SK-N-SH (cell line): ENCODE data around the gene TMEM145. TPM values are rescaled to one million over a fixed set of nuclear protein-coding genes. Genes with fewer than 3 reads are reported as not detected.

Source experiments
- CTCF ChIA-PET: fragments of 300-600, 350-600 bp; formaldehyde crosslinking; extraction: SDS; loops from one replicate; lab custom pipeline; 2021; lab: Yijun Ruan, JAX
- POLR2A ChIA-PET: fragments of 350-600 bp; sonication (Branson Sonifier 250); formaldehyde crosslinking; extraction: SDS; loops from one replicate; lab custom pipeline; 2020; ENCODE audit warnings: antibody characterized with exemption, inconsistent platforms; lab: Yijun Ruan, JAX
- DNase-seq: peaks from one replicate; pipeline ENCODE4 v3.0.0; 2012
- H2AFZ ChIP-seq: fragments of 200-600 bp; sonication (generic); 2 replicates; pipeline ENCODE4 v1.8.1; 2016; ENCODE audit warnings: antibody characterized with exemption, mild to moderate bottlenecking, low read depth
- H3F3A ChIP-seq: fragments of 200-600 bp; sonication (generic); replicated peaks from 2 replicates; pipeline ENCODE3; 2016; ENCODE audit warnings: antibody characterized with exemption, mild to moderate bottlenecking; ENCODE audit not compliant: insufficient read depth
- H3K27ac ChIP-seq, 2 experiments: fragments of 200-500 bp in 1 of 2; fragments of 200-600 bp in 1 of 2; sonication (Bioruptor generic) in 1 of 2; sonication (generic), shearing (Covaris generic) in 1 of 2; 2 replicates each; pipeline versions ENCODE4 v1.5.1 to v1.6.1; 2014 to 2016; ENCODE audit warnings: low read depth in 2 of 2, inconsistent platforms in 1 of 2, low read length in 1 of 2, mild to moderate bottlenecking in 1 of 2, mixed read lengths in 1 of 2
- H3K27me3 ChIP-seq: fragments of 200-600 bp; sonication (generic), shearing (Covaris generic); 2 replicates; pipeline ENCODE4 v1.6.1; 2016; ENCODE audit warnings: mixed run types; ENCODE audit not compliant: insufficient read depth
- H3K36me3 ChIP-seq, 2 experiments: fragments of 200-500 bp in 1 of 2; fragments of 200-600 bp in 1 of 2; sonication (Bioruptor generic) in 1 of 2; sonication (generic) in 1 of 2; replicated peaks in 1 of 2; 2 replicates each; pipeline versions ENCODE3 to v1.5.1; 2014 to 2016; ENCODE audit warnings: low read length in 1 of 2, mild to moderate bottlenecking in 1 of 2; ENCODE audit not compliant: insufficient read depth in 2 of 2, control insufficient read depth in 1 of 2
- H3K4me1 ChIP-seq, 2 experiments: fragments of 200-500 bp in 1 of 2; fragments of 200-600 bp in 1 of 2; sonication (Bioruptor generic) in 1 of 2; sonication (generic), shearing (Covaris generic) in 1 of 2; 2 replicates each; pipeline versions ENCODE4 v1.5.1 to v1.6.1; 2014 to 2016; ENCODE audit warnings: low read depth in 1 of 2, low read length in 1 of 2, mixed run types in 1 of 2; ENCODE audit not compliant: insufficient read depth in 2 of 2, control insufficient read depth in 1 of 2
- H3K4me2 ChIP-seq: fragments of 200-600 bp; sonication (generic), shearing (Covaris generic); 2 replicates; pipeline ENCODE4 v1.6.1; 2017; ENCODE audit warnings: mixed run types
- H3K4me3 ChIP-seq, 2 experiments: fragments of 200-500 bp in 1 of 2; fragments of 200-600 bp in 1 of 2; sonication (Bioruptor generic) in 1 of 2; sonication (generic), shearing (Covaris generic) in 1 of 2; 2 replicates each; pipeline versions ENCODE4 v1.5.1 to v1.8.1; 2014 to 2016; ENCODE audit warnings: low read depth in 2 of 2, inconsistent platforms in 1 of 2, low read length in 1 of 2, mild to moderate bottlenecking in 1 of 2, mixed read lengths in 1 of 2, moderate library complexity in 1 of 2
- H3K79me2 ChIP-seq: fragments of 200-600 bp; sonication (generic); 2 replicates; pipeline ENCODE4 v1.8.1; 2017; ENCODE audit warnings: mild to moderate bottlenecking; ENCODE audit not compliant: insufficient read depth
- H3K9ac ChIP-seq: fragments of 200-600 bp; sonication (generic); 2 replicates; pipeline ENCODE4 v1.6.1; 2017; ENCODE audit warnings: mixed run types
- H3K9me2 ChIP-seq: fragments of 200-600 bp; sonication (generic); 2 replicates; pipeline ENCODE4 v1.6.1; 2017; ENCODE audit warnings: mixed run types
- H3K9me3 ChIP-seq: fragments of 200-600 bp; sonication (generic); 2 replicates; pipeline ENCODE4 v1.6.1; 2017; ENCODE audit warnings: mixed run types, mild to moderate bottlenecking, moderate library complexity
- H4K20me1 ChIP-seq: fragments of 200-600 bp; sonication (generic); 2 replicates; pipeline ENCODE4 v1.6.1; 2017; ENCODE audit warnings: mild to moderate bottlenecking, mixed run types; ENCODE audit not compliant: insufficient read depth
- CHD2 ChIP-seq: fragments of 150-350 bp; IDR thresholded peaks from 2 replicates; pipeline ENCODE4 v1.6.1; 2018; ENCODE audit warnings: low read length; ENCODE audit not compliant: partially characterized antibody
- EP300 ChIP-seq, 2 experiments: IDR thresholded peaks; 2 replicates each; pipeline versions ENCODE4 v1.4.0 to v1.6.1; 2012; ENCODE audit warnings: borderline replicate concordance in 1 of 2, low read depth in 1 of 2, low read length in 1 of 2
- MXI1 ChIP-seq: IDR thresholded peaks from 2 replicates; pipeline ENCODE4 v1.6.1; 2012; ENCODE audit warnings: mild to moderate bottlenecking, low read depth, low read length, improper control_type of control experiment
- RAD21 ChIP-seq: IDR thresholded peaks from 2 replicates; pipeline ENCODE4 v1.6.1; 2012; ENCODE audit warnings: mild to moderate bottlenecking, low read length
- RCOR1 ChIP-seq: fragments of 150-350 bp; IDR thresholded peaks from 2 replicates; pipeline ENCODE4 v1.6.1; 2017; ENCODE audit warnings: antibody characterized with exemption, low read length
- RFX5 ChIP-seq: IDR thresholded peaks from 2 replicates; pipeline ENCODE4 v1.6.1; 2012; ENCODE audit warnings: mild to moderate bottlenecking, improper control_type of control experiment, low read length
- RXRA ChIP-seq: IDR thresholded peaks from 2 replicates; pipeline ENCODE4 v1.4.0; 2012; ENCODE audit warnings: low read depth, mild to moderate bottlenecking, borderline replicate concordance
- TEAD4 ChIP-seq: IDR thresholded peaks from 2 replicates; pipeline ENCODE4 v1.4.0; 2012; ENCODE audit warnings: mild to moderate bottlenecking, borderline replicate concordance; ENCODE audit not compliant: insufficient read depth
- YY1 ChIP-seq: IDR thresholded peaks from 2 replicates; pipeline ENCODE4 v1.4.0; 2012; ENCODE audit warnings: low read depth, mild to moderate bottlenecking
- WGBS: methylation state at CpG from one replicate; pipeline ENCODE4 v1.1.6; 2017; ENCODE audit warnings: low lambda C conversion rate; 5-methylcytosine and 5-hydroxymethylcytosine counted together
- polyA plus RNA-seq, 3 experiments: library from polyadenylated mRNA; depleted of rRNA; stranded (reverse); fragments of >200 nt; gene quantifications; 2 replicates each; pipeline ENCODE4 v1.2.3, GENCODE V29; 2012
- TF ChIP-seq, protein P1 (sequence below): fragments of 150-350 bp; IDR thresholded peaks from 2 replicates; pipeline ENCODE4 v1.6.1; 2016; ENCODE audit warnings: mild to moderate bottlenecking, low read depth, low read length
- TF ChIP-seq, protein P2 (sequence below): fragments of 150-350 bp; IDR thresholded peaks from 2 replicates; pipeline ENCODE4 v1.6.1; 2017; ENCODE audit warnings: antibody characterized with exemption, low read length, low read depth, borderline replicate concordance
- TF ChIP-seq, protein P3 (sequence below): IDR thresholded peaks from 2 replicates; pipeline ENCODE4 v1.6.1; 2012; ENCODE audit warnings: mild to moderate bottlenecking, low read depth, low read length, moderate library complexity

TMEM145 gene
- polyA plus RNA-seq, 1 of the 3 experiments (the other 2 are of a cell fraction) = 2.0 TPM

DNA sequence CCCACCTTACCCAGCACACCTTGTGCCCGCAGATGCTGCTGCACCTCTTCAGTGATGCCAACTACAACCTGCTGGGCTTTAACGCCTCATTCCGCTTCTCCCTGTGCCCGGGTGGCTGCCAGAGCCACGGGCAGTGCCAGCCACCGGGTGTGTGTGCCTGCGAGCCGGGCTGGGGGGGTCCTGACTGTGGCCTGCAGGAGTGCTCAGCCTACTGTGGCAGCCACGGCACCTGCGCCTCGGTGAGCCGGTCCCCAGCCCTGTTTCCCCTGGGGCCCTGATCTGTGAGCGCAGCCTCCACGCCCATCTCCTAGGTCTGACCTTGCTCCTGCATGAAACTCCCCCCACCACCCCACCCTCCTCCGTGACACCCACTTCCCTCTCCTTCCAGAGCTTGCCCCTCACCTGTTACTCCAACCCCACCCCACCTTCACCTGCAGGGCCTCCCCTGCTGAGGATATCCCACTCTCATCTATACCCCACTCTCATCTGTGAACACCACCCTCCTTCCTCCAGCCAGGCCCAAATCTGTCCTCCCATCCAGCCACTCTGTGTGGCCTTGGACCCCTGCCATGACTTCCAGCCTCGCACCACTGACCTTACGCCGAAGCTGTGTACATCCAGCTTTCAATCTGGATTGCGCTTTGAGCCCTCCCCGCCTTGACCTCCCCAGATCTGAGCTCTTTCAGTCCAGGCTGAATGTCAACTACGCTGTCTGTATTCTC, 21.0 kb downstream of the TMEM145 start:
- Histone ChIP-seq H3K27ac (no peak overlapping the region), H4K20me1 (no peaks in the 10 kb centered on the region), H3K4me2 (no peak overlapping the region)
- ChIA-PET POLR2A (no interaction called here), CTCF (no interaction called here)
- TF ChIP-seq TEAD4 = no peak
- TF ChIP-seq, protein P1, sequence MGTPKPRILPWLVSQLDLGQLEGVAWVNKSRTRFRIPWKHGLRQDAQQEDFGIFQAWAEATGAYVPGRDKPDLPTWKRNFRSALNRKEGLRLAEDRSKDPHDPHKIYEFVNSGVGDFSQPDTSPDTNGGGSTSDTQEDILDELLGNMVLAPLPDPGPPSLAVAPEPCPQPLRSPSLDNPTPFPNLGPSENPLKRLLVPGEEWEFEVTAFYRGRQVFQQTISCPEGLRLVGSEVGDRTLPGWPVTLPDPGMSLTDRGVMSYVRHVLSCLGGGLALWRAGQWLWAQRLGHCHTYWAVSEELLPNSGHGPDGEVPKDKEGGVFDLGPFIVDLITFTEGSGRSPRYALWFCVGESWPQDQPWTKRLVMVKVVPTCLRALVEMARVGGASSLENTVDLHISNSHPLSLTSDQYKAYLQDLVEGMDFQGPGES = no peak
- no peak for TF ChIP-seq CHD2
- TF ChIP-seq MXI1 = no peak
- TF ChIP-seq, protein P2, sequence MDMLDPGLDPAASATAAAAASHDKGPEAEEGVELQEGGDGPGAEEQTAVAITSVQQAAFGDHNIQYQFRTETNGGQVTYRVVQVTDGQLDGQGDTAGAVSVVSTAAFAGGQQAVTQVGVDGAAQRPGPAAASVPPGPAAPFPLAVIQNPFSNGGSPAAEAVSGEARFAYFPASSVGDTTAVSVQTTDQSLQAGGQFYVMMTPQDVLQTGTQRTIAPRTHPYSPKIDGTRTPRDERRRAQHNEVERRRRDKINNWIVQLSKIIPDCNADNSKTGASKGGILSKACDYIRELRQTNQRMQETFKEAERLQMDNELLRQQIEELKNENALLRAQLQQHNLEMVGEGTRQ = no peak
- no peak for TF ChIP-seq RCOR1
- TF ChIP-seq RFX5 = no peak
- no peak for TF ChIP-seq YY1
- no peak for TF ChIP-seq RAD21
- TF ChIP-seq, protein P3, sequence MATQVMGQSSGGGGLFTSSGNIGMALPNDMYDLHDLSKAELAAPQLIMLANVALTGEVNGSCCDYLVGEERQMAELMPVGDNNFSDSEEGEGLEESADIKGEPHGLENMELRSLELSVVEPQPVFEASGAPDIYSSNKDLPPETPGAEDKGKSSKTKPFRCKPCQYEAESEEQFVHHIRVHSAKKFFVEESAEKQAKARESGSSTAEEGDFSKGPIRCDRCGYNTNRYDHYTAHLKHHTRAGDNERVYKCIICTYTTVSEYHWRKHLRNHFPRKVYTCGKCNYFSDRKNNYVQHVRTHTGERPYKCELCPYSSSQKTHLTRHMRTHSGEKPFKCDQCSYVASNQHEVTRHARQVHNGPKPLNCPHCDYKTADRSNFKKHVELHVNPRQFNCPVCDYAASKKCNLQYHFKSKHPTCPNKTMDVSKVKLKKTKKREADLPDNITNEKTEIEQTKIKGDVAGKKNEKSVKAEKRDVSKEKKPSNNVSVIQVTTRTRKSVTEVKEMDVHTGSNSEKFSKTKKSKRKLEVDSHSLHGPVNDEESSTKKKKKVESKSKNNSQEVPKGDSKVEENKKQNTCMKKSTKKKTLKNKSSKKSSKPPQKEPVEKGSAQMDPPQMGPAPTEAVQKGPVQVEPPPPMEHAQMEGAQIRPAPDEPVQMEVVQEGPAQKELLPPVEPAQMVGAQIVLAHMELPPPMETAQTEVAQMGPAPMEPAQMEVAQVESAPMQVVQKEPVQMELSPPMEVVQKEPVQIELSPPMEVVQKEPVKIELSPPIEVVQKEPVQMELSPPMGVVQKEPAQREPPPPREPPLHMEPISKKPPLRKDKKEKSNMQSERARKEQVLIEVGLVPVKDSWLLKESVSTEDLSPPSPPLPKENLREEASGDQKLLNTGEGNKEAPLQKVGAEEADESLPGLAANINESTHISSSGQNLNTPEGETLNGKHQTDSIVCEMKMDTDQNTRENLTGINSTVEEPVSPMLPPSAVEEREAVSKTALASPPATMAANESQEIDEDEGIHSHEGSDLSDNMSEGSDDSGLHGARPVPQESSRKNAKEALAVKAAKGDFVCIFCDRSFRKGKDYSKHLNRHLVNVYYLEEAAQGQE = no peak
- TF ChIP-seq RXRA = no peak
- TF ChIP-seq EP300 (IDR thresholded peaks at IDR 0.05; ENCODE audit: borderline replicate concordance in 1 of 2, low read depth in 1 of 2, low read length in 1 of 2) = no peak
- TF ChIP-seq, all 33 proteins: peak for 0
- Histone ChIP-seq H3K9me3 (no peaks in the 10 kb centered on the region), H3K4me1 (no peaks in the 10 kb centered on the region), H3K27me3 (no peaks in the 10 kb centered on the region), H3K9ac (no peak overlapping the region), H2AFZ (no peak overlapping the region), H3K9me2 (no peaks in the 10 kb centered on the region), H3F3A (no peaks in the 10 kb centered on the region), H3K79me2 (0 out of 2 replicates have a peak, but pooled peaks cover 4% of the 10 kb centered on the region), H3K4me3 (no peak overlapping the region), H3K36me3 (peaks cover 8 to 9% of the 10 kb centered on the region in 2 experiments)
- no peak for DNase-seq
- 92% methylated on average over 12 of the region's 21 CpGs for WGBS
